GM21576 (cell line): ENCODE data around the gene ZBBX.
"Not testable (repeated sequence)": the region's sequence is repeated elsewhere in the genome, so short reads cannot be mapped to it uniquely, and the experiment has no call there.

ENCODE experiments used
- ATAC-seq: cut with Tn5 transposase; IDR thresholded peaks from one replicate; pipeline ENCODE4 v1.9.1; 2021; ENCODE audit warnings: mild to moderate bottlenecking, moderate library complexity; ENCODE audit not compliant: unreplicated experiment

Gene ZBBX, protein sequence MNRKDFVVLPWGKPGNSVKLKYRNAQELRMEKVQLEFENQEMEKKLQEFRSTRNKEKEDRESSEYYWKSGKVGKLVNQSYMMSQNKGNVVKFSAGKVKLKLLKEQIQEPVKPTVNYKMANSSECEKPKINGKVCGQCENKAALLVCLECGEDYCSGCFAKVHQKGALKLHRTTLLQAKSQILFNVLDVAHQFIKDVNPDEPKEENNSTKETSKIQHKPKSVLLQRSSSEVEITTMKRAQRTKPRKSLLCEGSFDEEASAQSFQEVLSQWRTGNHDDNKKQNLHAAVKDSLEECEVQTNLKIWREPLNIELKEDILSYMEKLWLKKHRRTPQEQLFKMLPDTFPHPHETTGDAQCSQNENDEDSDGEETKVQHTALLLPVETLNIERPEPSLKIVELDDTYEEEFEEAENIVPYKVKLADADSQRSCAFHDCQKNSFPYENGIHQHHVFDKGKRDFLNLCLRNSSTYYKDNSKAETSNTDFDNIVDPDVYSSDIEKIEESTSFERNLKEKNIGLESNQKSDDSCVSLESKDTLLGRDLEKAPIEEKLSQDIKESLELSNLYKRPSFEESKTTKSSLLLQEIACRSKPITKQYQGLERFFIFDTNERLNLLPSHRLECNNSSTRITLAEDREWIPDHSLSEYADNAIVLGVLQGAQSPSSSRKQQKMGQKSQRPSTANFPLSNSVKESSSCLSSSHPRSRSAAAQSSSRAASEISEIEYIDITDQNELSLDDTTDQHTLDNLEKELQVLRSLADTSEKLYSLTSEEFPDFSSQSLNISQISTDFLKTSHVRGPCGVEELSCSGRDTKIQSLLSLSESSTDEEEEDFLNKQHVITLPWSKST

DNA sequence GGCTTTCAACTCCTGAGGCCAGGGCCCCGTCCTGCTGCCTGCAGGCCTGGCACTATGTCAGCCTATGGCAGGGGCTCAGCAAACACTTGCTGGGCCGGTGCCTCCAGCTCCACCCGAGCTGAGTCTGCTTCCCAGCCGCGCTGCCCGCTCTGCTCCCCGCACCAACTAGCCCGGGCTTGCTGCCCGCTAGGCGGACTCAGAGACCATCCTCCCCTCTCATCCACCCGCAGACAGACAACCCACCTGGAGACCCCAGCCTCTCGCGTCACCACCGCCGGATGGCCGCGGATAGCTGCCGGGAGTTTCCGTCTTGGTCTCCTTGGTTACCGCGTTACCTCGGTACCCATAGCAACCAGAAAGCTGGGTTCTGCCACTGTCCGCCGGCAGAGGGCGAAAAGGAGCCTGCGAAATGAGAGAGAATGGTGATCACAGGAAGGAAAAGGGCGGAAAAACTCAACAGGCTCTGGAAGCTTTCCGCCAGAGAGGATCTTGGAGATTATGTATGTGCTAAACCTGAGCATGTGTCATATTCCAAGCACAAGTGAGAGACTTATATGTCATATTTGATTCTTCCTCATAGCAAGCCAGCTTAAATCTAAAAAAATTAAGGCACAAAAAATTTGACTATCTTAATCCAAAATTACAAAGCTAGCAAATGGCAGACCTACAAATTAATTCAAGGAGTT is at the start of gene ZBBX:
ZBBX (minus strand) TSS at position 294 of the 686 bp plus-strand sequence. CDS start 7,396 bp downstream, outside the sequence.
- ATAC-seq: peak; percentile 100

DNA sequence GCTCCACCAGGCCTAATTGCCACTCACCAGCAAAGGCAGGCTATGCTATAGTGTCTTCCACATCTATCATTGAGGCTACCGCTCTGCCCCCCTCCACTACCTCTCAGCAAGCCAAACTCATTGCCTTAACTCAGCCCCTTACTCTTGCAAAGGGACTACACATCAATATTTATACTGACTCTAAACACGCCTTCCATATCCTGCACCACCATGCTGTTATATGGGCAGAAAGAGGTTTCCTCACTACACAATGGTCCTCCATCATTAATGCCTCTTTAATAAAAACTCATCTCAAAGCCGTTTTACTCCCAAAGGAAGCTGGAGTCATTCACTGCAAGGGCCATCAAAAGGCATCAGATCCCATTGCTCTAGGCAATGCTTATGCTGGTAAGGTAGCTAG is 46.9 kb upstream of the ZBBX start:
- not testable (repeated sequence) for ATAC-seq

DNA sequence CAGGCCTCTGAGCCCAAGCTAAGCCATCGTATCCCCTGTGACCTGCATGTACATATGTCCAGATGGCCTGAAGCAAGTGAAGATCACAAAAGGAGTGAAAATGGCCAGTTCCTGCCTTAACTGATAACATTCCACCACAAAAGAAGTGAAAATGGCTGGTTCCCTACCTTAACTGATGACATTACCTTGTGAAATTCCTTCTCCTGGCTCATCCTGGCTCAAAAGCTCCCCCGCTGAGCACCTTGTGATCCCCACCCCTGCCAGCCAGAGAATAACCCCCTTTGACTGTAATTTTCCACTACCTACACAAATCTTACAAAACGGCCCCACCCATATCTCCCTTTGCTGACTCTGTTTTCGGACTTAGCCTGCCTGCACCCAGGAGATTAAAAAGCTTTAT is 42.3 kb upstream of the ZBBX start:
- not testable (repeated sequence) for ATAC-seq

DNA sequence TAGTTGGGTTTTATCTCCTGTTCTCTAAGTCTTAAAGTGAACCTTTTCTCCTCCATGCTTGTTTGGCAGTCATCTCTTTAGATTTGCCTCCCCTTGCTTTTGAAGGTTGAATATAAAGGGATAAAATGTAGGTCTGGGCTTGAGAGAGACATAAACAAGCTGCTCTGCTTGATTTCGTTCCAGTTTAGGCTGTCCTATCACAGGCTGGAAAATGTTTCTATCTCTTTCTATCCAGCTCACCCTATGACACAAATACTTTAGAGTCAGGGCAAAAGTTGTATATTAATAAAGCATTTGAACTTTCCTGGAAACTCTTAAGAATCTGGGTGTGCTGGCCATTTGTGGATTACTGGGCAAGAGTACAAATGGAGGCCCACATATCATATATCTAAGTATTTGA is 29.5 kb upstream of the ZBBX start:
- ATAC-seq: no peak

DNA sequence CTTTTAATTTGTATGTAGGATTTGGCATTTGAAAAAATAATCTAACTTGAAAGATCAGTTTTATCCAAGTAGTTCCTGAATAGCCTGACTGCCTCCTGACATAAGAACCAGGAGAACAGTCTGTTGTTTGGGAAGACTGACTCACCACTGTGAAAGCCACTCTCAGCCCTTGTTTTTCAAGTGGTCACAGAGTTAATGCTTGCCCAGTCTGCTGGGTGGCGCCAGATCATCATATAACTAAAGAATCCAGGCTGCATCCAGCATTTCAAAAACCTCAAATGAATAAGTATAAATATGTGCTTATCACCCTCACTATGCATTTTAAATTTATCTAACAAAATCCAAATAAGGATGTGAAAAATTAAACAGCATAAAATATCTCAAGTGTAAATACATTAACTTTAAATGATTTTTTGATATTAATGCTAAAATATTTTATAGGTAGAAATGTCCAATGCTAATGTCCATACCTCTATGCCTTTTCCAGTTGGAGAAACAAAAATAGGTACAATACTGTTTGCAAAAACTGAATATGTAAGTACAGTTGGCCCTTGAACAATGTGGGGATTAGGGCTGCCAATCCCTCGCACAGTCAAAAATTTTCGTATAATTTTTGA is 26.9 kb upstream of the ZBBX start:
- ATAC-seq: no peak

DNA sequence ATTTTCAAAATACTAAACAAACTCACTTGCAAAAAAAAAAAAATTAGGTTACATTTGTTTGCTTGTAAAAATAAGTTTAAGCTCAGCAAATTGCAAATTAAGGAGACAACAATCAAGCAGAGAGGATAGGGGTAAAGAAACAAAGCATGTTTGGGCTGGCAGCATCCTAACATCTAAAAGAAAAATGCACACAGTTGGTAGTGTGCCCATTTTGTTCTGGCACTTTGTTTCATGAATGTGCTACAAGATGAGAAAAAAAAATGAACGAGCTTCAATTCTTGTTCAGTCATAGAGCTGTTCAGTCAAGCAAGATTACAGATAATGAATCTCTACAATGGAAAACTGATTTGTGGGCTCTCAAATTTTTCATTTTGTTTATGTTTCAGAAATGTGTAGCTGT is 17.7 kb upstream of the ZBBX start:
- no peak for ATAC-seq

DNA sequence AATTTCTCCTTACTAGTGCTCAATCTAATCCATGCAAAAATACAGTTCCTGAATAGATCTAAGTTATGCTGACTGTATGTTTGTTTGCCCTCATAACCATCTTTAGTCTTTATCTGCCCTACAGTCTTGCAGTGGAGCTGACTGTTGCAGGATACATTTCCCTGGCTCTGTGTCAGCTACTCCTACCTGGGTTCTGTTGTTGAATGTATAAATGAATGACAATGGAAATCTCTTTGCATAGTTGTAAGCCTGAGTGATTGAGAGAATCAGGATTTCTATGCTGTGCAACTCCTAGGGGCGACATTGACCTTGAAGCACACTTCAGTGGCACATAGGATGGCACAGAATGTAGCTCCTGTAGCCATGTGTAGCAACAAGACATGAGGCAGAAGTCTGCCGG is 16.0 kb upstream of the ZBBX start:
- ATAC-seq: no peak

DNA sequence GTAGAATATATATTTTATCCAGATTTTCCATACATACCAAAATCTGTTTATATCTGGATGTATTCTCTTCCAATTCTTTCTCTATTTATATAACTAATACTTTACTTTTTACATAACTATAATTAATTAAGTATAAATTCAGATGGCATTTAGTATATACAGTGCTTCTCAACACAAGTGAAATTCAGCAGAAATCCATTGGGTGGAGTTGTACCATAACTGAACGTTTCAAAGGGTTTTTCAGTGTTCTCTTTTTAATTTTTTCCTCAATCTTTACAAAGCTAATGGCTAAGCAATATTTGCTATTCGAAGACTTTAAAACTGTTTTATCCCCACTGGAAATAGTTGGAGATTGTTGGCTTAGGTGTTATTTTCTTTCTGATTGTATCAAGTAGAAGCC is 13.9 kb upstream of the ZBBX start:
- ATAC-seq: no peak

DNA sequence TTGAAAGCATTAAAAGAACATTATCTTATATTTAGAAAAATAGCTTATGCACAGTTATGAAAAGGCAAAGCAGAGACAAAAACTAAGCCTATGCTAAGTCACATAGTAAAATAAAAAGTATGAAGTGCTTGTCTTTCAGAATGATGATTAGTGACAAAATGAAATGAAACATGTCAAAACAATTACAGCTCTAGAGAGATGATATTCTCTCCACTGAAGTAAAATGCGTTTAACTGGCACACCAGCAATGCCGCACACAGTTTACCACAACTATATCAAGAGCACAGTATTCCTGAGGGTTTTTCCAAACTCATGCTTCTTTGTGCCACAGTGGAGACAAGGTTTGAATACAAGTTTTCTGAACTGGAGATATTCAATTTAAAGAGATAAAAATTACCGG is 2.1 kb upstream of the ZBBX start:
- no peak for ATAC-seq

DNA sequence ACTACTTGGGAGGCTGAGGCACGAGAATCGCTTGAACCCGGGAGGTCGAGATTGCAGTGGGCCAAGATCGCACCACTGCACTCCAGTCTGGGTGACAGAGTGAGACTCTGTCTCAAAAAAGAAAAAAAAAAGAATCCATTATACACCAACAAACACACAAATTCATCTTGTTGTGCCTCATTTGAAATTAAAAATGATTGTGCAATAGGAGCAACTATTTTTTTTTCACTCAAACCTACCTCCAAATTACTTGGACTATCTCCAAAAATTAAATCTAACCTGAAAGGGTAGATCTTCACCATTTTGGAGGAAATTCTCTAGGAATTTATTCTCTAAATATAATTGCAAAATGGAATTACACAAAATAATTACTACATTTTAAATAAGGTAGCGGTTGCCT is 4.6 kb downstream of the ZBBX start:
- ATAC-seq: no peak

DNA sequence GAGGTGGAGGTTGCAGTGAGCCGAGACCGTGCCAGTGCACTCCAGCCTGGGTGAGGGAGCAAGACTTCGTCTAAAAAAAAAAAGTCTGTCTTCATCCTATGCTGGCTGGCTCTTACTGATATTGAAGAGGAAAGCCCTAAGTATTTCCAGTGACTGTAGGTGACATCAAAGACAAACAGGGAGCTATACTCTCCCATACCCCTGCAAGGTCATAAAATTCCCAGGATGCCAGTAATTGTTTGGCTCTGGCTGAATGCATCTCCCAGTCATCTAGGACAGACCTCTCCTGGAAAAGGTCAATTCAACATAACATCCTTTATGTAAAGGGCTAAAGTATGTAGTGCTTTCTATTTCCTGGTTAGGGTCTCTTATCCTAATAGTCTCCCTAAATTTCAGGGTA is 8.0 kb downstream of the ZBBX start:
- ATAC-seq: no peak

DNA sequence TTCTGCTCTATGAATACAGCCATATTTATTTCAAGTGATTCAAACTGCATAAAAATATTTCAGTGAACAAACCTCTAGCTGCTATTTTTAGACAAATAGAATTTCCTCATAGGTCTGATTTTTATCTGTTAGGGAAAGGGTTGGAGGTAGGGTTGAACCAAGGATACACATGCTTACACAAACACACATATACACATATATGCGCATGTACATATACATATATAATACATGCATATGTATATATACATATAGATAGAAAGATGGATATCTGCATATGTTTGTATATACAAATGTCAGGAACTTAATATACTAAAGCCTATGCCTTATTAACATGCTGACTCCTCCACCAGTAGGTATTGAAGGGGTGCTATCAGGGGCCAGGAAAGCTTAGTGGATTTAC is 18.1 kb downstream of the ZBBX start:
- ATAC-seq: no peak

DNA sequence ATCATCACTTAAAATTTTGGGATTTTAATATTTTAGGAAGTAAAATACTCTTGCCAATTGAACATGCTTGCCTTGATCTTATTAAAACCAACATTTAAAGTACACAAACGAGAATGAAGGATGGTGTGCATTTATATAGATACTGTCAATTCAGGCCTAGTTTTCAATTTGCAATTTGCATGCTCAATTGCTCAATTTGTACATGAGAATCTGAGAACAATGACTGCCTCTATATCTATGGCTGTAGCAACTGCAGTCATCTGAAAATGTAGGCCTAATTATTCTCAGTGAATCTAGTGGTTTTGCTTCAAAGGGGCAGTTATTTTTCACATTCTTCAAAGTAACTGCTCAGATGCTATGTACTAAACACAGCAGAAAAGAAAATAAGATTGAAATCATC is 18.8 kb downstream of the ZBBX start:
- no peak for ATAC-seq

DNA sequence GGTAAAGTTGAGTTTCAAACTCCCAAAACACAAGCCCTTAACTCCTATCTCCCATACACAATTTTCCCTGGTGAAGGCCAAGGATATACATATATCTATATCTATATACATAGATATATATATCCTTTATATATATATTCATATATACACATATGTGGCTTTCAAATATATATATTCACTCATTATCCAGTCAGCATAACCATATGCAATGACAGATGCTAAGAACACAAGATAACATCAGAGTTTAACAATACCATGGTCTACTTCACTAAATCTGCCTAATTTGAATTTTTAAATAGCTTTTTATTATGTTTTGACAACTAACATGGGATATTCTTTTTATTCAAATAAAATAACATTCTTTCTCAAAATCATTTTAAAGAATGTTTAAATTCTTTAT is 24.7 kb downstream of the ZBBX start:
- no peak for ATAC-seq

DNA sequence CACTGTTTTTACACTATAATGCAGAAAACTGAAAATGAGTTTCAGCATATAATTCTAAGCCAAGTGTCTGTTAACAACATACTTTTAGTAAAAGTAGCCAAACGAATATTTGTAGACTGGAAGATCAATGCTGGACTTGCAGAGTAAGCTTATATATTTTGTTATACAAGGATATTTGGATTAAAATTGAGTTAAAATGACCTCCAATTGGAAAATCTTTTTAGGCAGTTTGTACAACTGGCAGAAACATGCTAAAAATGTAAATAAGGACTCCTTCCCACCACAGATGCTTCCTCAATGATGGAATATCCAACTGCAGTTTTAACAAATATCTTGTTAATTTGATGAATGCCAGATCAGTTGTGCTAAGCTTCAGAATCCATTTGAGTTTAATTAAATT is 25.3 kb downstream of the ZBBX start:
- no peak for ATAC-seq

DNA sequence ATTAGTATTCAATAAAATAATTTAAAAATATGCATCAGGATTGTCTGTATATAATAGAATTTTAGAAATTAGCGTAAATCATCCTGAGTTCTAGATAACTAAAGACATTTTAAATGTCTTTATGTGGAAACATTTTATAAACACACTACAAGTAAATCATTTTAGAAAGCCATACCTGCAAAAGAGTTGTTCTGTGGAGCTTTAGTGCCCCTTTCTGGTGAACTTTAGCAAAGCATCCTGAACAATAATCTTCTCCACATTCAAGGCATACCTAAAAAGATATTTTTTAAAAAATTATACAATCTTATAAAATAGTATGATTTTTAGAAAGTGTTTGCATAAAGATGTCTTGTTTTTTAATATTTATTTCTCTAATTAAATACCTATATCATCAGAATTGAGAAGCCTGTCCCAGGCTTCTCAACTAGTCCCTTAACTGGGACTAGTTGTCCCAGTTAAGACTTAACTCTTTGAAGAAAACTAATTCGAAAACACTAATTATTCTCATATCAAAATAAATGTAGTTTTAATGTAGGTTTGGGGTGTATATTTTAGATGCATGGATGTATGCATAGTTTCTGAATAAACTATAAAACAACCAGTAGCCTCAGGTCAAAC is 29.7 kb downstream of the ZBBX start:
- no peak for ATAC-seq

DNA sequence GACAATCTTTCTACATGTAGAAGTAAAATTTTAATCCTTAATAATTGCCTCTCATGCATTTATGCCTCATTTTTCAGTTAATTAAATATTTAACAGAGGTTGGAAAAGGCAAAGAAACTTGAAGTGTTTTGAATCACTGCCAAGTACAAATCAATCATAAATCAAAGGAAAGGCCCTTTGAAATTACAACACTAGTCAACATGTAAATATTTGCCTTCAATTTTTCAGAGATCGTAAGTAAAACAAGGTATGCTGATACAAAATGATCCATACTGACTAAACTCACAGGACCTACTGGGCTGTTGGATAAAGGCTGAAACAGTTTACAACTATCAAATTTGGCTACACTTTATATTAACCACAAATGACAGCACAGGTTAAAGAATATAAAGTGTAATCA is 33.9 kb downstream of the ZBBX start:
- ATAC-seq: no peak

DNA sequence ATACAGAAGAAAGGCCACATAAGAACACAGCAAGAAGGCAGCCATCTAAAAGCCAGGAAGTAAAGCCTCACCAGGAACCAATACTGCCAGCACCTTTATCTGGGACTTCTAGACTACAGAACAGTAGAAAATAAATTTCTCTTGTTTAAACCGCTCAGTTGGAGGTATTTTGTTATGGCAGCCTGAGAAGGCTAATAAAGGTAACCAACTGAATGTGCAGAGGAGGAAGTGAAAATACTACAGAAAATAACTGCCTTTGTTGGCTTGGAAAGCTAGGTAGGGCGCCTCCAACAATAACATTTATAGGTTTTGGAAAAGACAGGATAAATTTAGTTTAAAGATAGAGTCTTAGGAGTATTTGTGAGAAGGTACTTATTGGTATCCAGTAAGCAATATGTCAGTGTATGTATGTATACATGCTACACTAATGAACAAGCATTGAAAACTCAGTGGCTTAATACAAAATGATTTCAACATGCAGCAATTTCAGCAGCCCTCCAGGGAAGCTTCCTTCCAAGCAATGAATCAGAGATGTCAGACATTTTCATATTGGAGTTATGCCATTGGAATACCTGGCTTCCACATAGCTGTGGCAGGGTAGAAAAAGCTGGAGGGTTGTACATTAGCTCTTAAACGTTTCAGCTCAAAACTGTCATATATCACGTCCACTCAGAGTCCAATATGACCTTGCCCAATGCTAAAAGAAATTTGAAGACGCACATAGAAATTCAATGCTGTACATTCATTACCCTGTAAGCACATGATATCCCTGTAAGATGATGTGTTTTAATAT is 48.9 kb downstream of the ZBBX start:
- ATAC-seq: no peak

DNA sequence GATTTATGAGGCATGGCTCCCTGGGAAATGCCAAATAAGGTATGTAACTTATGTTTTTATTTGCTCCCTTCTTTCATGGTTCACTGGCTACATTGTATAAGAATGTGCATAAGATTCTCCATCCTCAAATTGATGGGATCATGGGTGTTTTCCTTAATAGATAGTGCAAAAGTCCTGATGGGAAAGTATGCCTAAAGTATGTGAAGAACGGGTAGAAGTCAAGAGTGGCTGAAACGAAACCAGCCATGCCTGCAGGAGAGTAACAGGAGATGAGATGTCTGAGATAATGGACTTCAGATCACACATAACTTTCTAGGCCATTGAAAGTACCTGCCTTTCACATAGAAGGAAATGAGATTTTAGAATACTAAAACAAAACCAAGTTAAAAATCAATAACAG is 56.5 kb downstream of the ZBBX start:
- no peak for ATAC-seq
